ENCODE results near the gene PSME3IP1.

The PSME3IP1 gene

DNA sequence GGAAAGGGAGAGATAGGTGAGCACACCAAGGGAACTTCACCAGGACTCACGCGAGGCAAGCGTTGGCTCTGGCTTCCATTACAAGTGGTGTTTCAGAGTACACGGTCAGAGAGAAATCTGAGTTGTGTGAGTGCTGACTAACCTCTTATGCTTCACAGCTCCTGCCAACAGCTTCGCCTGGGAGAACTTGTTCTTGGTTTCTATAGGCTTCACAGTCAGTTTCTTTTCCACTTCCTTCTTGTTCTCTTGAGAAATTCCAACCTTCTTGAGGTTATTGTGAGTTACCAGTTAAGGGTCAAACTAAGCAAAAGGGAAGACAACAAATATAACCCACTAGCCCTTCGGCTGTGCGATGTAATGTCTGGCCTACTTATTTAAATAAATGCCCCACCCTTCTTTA lies 18.9 kb downstream of the PSME3IP1 start:
- DNase-seq: no peak

GRCh38 chr16:57166451-57166850 lies 19.4 kb downstream of the PSME3IP1 start:
- no peak for DNase-seq

DNA sequence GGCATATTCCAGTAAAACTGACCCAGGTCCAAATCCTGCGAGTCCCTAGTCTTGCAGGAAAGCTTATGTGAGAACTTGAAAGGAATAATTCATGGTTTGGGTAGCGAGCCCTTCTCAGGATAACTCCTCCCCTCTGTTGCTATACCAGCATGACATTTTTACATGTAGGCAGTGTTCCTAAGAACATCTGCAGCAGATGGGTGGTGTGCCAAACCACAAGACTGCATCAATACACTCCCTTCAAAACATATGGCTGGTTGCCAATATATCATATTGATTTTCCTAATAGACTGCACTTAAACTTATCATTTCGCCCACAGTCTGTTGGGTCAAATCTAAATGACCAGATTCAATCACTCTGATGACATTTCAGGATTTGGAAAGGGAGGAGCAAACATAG lies 19.9 kb downstream of the PSME3IP1 start:
- peak; percentile 13 for DNase-seq

- DNase-seq: no peak
These were observed 20.4 kb downstream of the PSME3IP1 start for GRCh38 chr16:57165483-57165882.

GRCh38 chr16:57163842-57164241 lies 22.0 kb downstream of the PSME3IP1 start:
- no peak for DNase-seq

GRCh38 chr16:57159447-57159846 lies 26.4 kb downstream of the PSME3IP1 start:
- DNase-seq: no peak

GRCh38 chr16:57157533-57157932 lies 28.3 kb downstream of the PSME3IP1 start:
- no peak for DNase-seq

GRCh38 chr16:57156351-57156703 lies 29.5 kb downstream of the PSME3IP1 start:
- DNase-seq: no peak

- DNase-seq: no peak
These were observed 30.0 kb downstream of the PSME3IP1 start for GRCh38 chr16:57155702-57156350.

DNA sequence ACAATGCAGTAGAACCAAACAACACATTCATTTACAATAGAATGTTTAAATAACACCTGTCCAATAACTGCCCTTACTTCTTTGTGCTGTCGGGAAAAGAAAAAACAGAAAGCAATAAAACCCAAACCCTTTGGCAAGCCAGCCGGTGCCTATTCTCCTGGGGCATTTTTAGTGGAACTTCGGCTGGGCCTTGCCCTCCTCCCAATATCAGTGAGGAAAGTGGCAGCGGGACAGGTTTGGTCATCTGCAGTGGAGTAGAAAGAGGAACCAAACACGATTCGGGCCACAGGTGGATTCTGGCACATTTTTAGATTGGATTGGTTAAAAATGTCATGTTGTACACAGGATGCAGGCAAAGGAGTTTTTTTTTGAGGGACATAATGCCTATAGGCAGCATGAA lies 32.0 kb downstream of the PSME3IP1 start:
- DNase-seq: no peak

GRCh38 chr16:57152096-57153093 lies 33.4 kb downstream of the PSME3IP1 start:
- DNase-seq: no peak

DNA sequence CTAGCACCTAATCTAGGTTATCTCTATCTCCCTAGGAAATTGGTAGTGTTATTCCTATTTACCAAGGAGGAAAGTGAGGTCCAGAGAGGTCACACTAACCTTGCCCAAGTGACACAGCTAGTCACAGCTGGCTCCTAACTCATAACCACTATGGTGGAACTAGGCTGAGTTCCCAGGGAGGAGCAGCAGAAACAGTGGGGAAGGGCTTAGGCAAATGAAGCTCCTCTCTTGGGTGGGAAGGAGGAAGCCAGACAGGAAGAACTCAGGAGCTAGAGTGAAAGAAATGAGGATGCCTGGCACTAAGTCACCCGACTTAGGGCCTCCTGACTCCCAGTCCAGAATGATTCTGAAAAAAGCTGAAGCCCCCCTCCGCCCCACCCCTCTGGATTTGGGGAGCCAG lies 34.5 kb downstream of the PSME3IP1 start:
- DNase-seq: no peak

DNA sequence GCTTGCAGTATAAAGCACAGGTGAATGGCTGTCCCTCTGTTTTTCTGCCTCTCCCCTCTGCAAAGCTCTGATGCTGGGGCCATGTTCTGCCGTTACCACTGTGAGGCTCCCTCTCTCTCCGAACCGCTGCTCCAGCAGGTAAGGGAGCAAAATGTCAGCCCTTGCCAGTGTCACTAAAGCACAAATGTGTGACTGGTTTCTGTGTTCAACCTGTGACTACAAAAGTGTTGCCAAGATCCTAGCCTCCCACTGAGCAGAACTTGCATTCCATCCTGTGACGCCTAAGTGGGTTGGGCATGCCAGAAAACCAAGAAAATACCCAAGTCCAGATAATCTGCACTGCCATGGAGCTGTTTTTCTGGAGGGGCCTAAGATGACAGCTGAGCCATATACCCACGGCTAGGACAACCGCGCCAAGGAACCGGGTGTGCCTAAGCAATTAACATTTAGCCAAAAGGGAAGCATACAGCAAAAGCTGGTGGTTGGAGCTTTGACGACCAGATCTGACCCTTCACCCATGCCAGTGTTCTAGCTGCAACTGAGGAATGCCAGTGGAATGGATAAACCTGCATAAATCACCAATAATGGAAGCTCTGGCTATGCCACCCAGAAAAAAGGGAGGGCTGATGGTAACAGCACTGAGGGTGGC lies 35.0 kb downstream of the PSME3IP1 start:
- no peak for DNase-seq

DNA sequence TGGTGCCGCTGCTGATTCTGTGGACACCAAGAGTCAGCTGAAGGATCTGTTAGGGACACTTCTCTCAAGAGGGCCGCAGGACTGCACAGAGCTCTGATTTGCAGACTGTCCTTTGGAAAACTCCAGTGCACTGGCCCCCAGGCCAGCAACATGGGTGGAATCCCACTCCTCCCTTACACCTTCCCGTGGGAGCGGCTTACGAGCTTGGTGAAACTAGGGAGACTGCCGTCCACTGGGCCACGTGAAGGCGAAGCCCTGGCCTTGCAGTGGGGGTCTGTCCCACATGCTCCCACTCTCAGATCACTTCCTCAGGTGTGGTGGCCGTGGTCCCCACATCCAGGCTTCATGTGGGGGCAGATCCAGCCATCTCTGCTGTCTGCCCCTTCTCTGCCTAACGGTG lies 36.4 kb downstream of the PSME3IP1 start:
- DNase-seq: no peak

- no peak for DNase-seq
These were observed 37.4 kb downstream of the PSME3IP1 start for GRCh38 chr16:57148481-57148880.

DNA sequence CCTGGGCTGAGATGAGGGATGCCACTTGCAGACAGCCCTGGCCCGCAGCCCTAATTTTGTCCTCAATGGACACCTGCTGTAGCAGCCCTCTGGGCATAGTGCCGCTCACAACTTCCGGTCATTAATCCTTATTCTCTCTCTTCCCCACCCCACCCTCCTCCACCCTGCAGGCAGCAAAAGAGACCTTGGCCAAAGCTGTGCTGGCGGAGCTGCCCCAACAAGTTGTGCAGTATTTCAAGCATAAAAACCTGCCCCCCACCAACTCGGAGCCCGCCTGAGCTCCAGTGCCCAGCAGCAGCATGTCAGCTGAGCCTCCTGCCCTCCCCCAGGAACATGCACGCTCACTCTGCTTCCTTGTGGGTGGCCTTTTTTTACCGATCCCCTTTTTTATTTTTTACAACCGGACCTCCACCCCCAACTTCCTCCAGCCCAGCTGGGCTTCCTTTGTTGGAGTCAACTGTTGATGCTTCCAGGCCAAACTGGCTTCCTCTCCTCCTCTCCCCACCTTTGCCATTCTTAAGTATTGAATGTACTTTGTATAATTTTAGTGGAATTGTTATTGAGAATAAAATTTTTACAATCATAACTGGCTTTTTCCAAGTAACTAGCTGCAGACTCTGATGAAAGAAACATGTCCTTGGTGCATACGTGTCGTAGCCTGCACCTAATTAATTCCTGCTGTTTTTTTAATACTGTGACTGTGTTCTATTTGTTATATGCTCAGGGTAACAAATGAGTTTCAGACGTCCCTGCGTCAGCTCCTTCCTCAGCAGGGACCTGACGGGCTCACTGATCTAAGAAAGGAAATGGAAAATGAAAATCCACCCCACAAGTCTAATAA lies 38.2 kb downstream of the PSME3IP1 start:
- DNase-seq: no peak

DNA sequence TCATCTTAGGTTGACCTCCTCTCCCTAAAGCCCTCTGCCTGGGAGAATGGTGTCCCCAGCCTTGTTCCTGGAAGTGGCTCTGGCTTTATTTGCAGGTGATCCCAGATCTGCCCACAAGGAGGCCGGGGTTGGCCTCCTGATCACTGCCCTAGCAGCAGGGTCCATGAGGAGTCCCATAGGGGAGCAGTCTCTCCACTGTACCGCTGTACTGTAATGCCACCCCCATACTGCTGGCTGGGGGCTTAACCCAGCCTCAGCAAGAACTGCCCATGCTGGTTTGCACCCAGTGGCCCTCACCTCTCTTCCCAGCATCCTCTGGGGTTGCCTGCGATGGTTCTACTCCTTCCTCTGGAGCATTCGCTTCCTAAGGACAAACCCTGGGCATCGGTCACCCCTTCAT lies 39.1 kb downstream of the PSME3IP1 start:
- no peak for DNase-seq

- DNase-seq: no peak
These were observed 39.7 kb downstream of the PSME3IP1 start for GRCh38 chr16:57146040-57146647.

- DNase-seq: no peak
These were observed 40.5 kb downstream of the PSME3IP1 start for GRCh38 chr16:57145046-57146021.

GRCh38 chr16:57144027-57144426 lies 41.8 kb downstream of the PSME3IP1 start:
- DNase-seq: no peak

Measured in HCEC 1CT (cell line).